Activated CD4-positive, alpha-beta T cell treated with anti-CD3 and anti-CD28 coated beads for 1 hour (primary cell): ENCODE results near the gene PRSS56.
"Not testable (repeated sequence)": the region's sequence is repeated elsewhere in the genome, so short reads cannot be mapped to it uniquely, and the experiment has no call there.

ENCODE experiments used
- DNase-seq: peaks from one replicate; pipeline ENCODE4 v3.0.0-alpha.2; 2020

PRSS56 gene

GRCh38 chr2:232542715-232543467 is 22.7 kb downstream of the PRSS56 start:
- DNase-seq, result no peak

GRCh38 chr2:232543491-232543890 is 23.3 kb downstream of the PRSS56 start:
- no peak for DNase-seq

- no peak for DNase-seq
Measured at GRCh38 chr2:232543928-232544631, 23.9 kb downstream of the PRSS56 start.

- DNase-seq, result no peak
Measured at GRCh38 chr2:232544674-232545073, 24.5 kb downstream of the PRSS56 start.

- DNase-seq, result no peak
Measured at GRCh38 chr2:232545511-232546375, 25.6 kb downstream of the PRSS56 start.

GRCh38 chr2:232547991-232548390 is 27.8 kb downstream of the PRSS56 start:
- no peak for DNase-seq

- no peak for DNase-seq
Measured at GRCh38 chr2:232549655-232550353, 29.6 kb downstream of the PRSS56 start.

- peak; percentile 87 for DNase-seq
Measured at GRCh38 chr2:232550354-232551249, 30.4 kb downstream of the PRSS56 start, which contains the start of the genes EIF4E2 and TIGD1. TSS of gene EIF4E2 (plus strand) at chr2:232550689. CDS start at chr2:232550725, 36 bp downstream. TSS of gene TIGD1 (minus strand) at chr2:232550557. CDS start at chr2:232549882, 675 bp downstream.

GRCh38 chr2:232551250-232551638 is 31.1 kb downstream of the PRSS56 start:
- no peak for DNase-seq

- DNase-seq, result no peak
Measured at GRCh38 chr2:232551776-232552175, 31.6 kb downstream of the PRSS56 start.

- no peak for DNase-seq
Measured at GRCh38 chr2:232556426-232556825, 36.2 kb downstream of the PRSS56 start.

GRCh38 chr2:232562515-232563151 is 42.4 kb downstream of the PRSS56 start:
- DNase-seq, result no peak

- DNase-seq, result no peak
Measured at GRCh38 chr2:232563580-232563979, 43.4 kb downstream of the PRSS56 start.

- no peak for DNase-seq
Measured at GRCh38 chr2:232567721-232568120, 47.5 kb downstream of the PRSS56 start.

- DNase-seq, result no peak
Measured at GRCh38 chr2:232568161-232568560, 48.0 kb downstream of the PRSS56 start.

GRCh38 chr2:232569541-232569940 is 49.4 kb downstream of the PRSS56 start:
- no peak for DNase-seq

- DNase-seq, result not testable (repeated sequence)
Measured at GRCh38 chr2:232570481-232570880, 50.3 kb downstream of the PRSS56 start.

GRCh38 chr2:232571026-232571474 is 50.9 kb downstream of the PRSS56 start:
- DNase-seq, result no peak

GRCh38 chr2:232573042-232573441 is 52.9 kb downstream of the PRSS56 start:
- DNase-seq, result no peak

GRCh38 chr2:232573771-232574435 is 53.7 kb downstream of the PRSS56 start:
- DNase-seq, result no peak
